GM10248 (cell line): ENCODE results near the gene FEZ2.

Experiments
- CTCF ChIA-PET: fragments of 300-600 bp; sonication (Branson Sonifier 250); formaldehyde crosslinking; extraction: SDS; loops from one replicate; lab custom pipeline; 2021; ENCODE audit warnings: antibody characterized with exemption; lab: Yijun Ruan, JAX
- POLR2A ChIA-PET: fragments of 350-650 bp; sonication (Branson Sonifier 250); formaldehyde crosslinking; extraction: SDS; loops from one replicate; lab custom pipeline; 2020; ENCODE audit warnings: antibody characterized with exemption; lab: Yijun Ruan, JAX
- DNase-seq: peaks from one replicate; pipeline ENCODE4 v3.0.0; 2012; ENCODE audit errors: extremely low spot score
- TF ChIP-seq, protein P1 (sequence below): IDR thresholded peaks from 2 replicates; pipeline ENCODE4 v1.5.1; 2012; ENCODE audit warnings: mild to moderate bottlenecking, low read depth; ENCODE audit errors: extremely low read depth, missing control alignments, control extremely low read depth

Gene FEZ2

GRCh38 chr2:36620321-36620720 lies 22.4 kb upstream of the FEZ2 start:
- CTCF ChIA-PET, result no interaction called here
- POLR2A ChIA-PET, result no interaction called here
- TF ChIP-seq, protein P1, sequence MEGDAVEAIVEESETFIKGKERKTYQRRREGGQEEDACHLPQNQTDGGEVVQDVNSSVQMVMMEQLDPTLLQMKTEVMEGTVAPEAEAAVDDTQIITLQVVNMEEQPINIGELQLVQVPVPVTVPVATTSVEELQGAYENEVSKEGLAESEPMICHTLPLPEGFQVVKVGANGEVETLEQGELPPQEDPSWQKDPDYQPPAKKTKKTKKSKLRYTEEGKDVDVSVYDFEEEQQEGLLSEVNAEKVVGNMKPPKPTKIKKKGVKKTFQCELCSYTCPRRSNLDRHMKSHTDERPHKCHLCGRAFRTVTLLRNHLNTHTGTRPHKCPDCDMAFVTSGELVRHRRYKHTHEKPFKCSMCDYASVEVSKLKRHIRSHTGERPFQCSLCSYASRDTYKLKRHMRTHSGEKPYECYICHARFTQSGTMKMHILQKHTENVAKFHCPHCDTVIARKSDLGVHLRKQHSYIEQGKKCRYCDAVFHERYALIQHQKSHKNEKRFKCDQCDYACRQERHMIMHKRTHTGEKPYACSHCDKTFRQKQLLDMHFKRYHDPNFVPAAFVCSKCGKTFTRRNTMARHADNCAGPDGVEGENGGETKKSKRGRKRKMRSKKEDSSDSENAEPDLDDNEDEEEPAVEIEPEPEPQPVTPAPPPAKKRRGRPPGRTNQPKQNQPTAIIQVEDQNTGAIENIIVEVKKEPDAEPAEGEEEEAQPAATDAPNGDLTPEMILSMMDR, result no peak
- DNase-seq, result no peak

DNA sequence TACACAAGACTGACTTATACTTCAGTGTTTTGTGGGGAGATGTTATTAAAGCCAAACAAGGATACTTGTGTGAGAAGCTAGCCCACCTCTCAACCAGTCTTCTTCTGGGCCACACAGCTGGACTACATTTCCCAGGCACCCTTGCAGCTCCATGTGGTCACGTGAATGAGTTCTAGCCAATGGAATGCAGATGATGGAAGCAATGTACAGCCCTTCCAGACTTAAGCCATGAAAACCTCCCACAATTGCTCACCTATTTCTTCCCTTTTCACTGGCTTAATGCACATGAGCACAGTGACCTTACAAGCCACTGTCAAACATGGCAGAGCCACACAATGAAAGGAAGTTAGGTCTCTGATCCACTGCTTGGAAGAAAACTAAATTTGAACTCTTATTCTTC lies 20.4 kb upstream of the FEZ2 start:
- DNase-seq, result peak; percentile 42
- POLR2A ChIA-PET, result no interaction called here
- CTCF ChIA-PET, result no interaction called here
- TF ChIP-seq, protein P1, result no peak

DNA sequence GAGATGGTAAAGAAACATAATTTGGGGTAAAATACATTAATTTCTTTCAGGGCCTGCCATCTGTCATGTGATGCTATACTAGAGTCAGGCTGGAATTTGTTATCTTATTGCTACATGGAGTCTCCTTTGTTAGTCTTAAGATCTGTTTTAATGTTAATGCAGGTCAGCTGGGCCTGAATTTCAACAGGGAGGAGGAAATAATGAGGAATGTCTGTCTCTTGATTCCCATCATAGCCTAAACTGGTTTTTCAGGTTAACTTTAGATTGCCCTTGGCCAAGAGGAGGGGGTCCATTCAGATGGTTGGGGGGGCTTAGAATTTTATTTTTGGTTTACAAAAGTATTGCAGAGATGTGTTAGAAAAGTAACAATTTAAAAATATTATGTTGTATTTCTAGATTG lies 19.0 kb upstream of the FEZ2 start:
- CTCF ChIA-PET, result no interaction called here
- POLR2A ChIA-PET, result no interaction called here
- no peak for DNase-seq
- TF ChIP-seq, protein P1, result no peak

DNA sequence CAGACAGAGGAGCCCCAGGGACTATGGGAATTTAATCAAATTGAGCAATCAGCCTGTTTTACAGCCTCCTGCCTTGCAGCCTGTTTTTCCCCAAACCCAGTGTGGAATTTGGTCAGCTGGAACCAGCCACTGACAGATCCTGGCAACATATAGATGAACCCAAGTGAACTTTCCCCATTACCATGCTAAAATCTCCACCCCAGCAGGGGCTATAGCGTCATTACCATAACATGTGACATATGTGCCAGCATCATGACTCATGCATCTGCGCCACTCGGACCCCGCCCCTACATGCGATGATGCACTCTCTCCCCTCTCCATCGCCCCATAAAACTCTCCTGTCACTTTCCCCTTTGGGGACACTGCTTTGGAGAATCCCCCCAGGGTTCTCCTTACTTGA lies 17.3 kb upstream of the FEZ2 start:
- ChIA-PET CTCF (no interaction called here), POLR2A (no interaction called here)
- TF ChIP-seq, protein P1, result no peak
- DNase-seq, result no peak

DNA sequence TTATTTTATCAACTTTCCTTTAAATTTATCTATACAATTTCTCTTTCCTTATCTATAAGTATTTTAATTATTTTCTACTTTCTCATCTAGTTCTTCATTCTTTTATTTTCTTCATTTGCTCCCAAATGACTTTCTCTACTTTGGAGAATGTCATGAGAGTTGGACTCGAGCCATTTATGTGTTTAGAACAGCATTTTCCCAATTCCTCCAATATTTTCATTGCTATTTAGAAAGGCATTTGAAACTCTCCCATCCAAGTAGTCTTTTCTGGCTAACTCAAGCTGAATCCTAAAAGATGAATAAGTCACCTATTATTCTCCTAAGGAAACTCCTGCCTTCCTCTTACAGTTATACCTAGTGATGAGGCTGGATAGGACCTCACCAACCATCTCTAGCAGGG lies 15.8 kb upstream of the FEZ2 start:
- DNase-seq, result no peak
- TF ChIP-seq, protein P1, result no peak
- CTCF ChIA-PET, result no interaction called here
- POLR2A ChIA-PET, result no interaction called here

- DNase-seq, result no peak
- ChIA-PET CTCF (interaction anchor here (1.0 to 1.2 kb wide), 3 partner anchors 11 to 259 kb away, joined by 3 read pairs; no protein-coding TSS in a partner anchor), POLR2A (no interaction called here)
- TF ChIP-seq, protein P1, result no peak
Measured at GRCh38 chr2:36611316-36611990, 13.5 kb upstream of the FEZ2 start.
